Glutamatergic neuron (in vitro differentiated cells): Measurements from ENCODE around the gene SBNO1. TPM values are rescaled to one million over a fixed set of nuclear protein-coding genes. Genes with fewer than 3 reads are reported as not detected.

ENCODE experiments used
- DNase-seq: peaks from one replicate; pipeline ENCODE4 v3.0.0; 2022
- H3K27ac Mint-ChIP-seq: one replicate; pipeline ENCODE4 v1.8.0; 2020; ENCODE audit warnings: mild to moderate bottlenecking, mixed read lengths, inconsistent platforms; ENCODE audit not compliant: unreplicated experiment
- H3K27me3 Mint-ChIP-seq: one replicate; pipeline ENCODE4 v1.8.0; 2020; ENCODE audit warnings: mild to moderate bottlenecking, moderate library complexity, mixed read lengths, inconsistent platforms; ENCODE audit not compliant: unreplicated experiment
- H3K36me3 Mint-ChIP-seq: one replicate; pipeline ENCODE4 v1.8.0; 2020; ENCODE audit warnings: mild to moderate bottlenecking, mixed read lengths, inconsistent platforms; ENCODE audit not compliant: unreplicated experiment
- H3K4me1 Mint-ChIP-seq: one replicate; pipeline ENCODE4 v1.8.0; 2020; ENCODE audit warnings: mild to moderate bottlenecking, low read depth, mixed read lengths, inconsistent platforms; ENCODE audit not compliant: unreplicated experiment
- H3K4me3 Mint-ChIP-seq: one replicate; pipeline ENCODE4 v1.8.0; 2020; ENCODE audit warnings: mild to moderate bottlenecking, mixed read lengths, inconsistent platforms; ENCODE audit not compliant: unreplicated experiment
- H3K9me3 Mint-ChIP-seq: one replicate; pipeline ENCODE4 v1.8.0; 2020; ENCODE audit warnings: mild to moderate bottlenecking, moderate library complexity, mixed read lengths, inconsistent platforms; ENCODE audit not compliant: unreplicated experiment
- CTCF ChIP-seq: fragments of 200-600 bp; sonication (generic); IDR thresholded peaks from one replicate; pipeline ENCODE4 v1.5.0; 2021; ENCODE audit not compliant: partially characterized antibody, unreplicated experiment
- total RNA-seq: library from RNA; stranded (reverse); fragmentation: NEBNext Ultra II Directional; extraction: Animal tissue kit (Norgen Biotek cat#: 25700); gene quantifications from one replicate; pipeline ENCODE4 v1.2.1, GENCODE V29; 2021; ENCODE audit not compliant: unreplicated experiment

The SBNO1 gene
- total RNA-seq, 1 donor from 2014 or later: 50.9 TPM

- H3K4me3 Mint-ChIP-seq: no peak overlapping the region
- no peaks in the 10 kb centered on the region for H3K36me3 Mint-ChIP-seq
- DNase-seq: no peak
- TF ChIP-seq CTCF: no peak
- H3K27me3 Mint-ChIP-seq: no peaks in the 10 kb centered on the region
- H3K4me1 Mint-ChIP-seq: no peaks in the 10 kb centered on the region
- H3K27ac Mint-ChIP-seq: no peak overlapping the region
- no peaks in the 10 kb centered on the region for H3K9me3 Mint-ChIP-seq
Measured at GRCh38 chr12:123356159-123356670, 8.4 kb downstream of the SBNO1 start.

GRCh38 chr12:123354600-123354999, 10.0 kb downstream of the SBNO1 start:
- no peak overlapping the region for H3K27ac Mint-ChIP-seq
- no peak overlapping the region for H3K4me3 Mint-ChIP-seq
- H3K27me3 Mint-ChIP-seq: peaks cover 2% of the 10 kb centered on the region
- no peaks in the 10 kb centered on the region for H3K4me1 Mint-ChIP-seq
- H3K36me3 Mint-ChIP-seq: no peaks in the 10 kb centered on the region
- TF ChIP-seq CTCF: no peak
- DNase-seq: no peak
- H3K9me3 Mint-ChIP-seq: no peaks in the 10 kb centered on the region

GRCh38 chr12:123351349-123351748, 13.3 kb downstream of the SBNO1 start:
- peaks cover 2% of the 10 kb centered on the region for H3K27me3 Mint-ChIP-seq
- no peak for DNase-seq
- no peak overlapping the region for H3K27ac Mint-ChIP-seq

GRCh38 chr12:123346946-123347345, 17.7 kb downstream of the SBNO1 start:
- Mint-ChIP-seq H3K4me1 (no peaks in the 10 kb centered on the region), H3K9me3 (peaks cover 2% of the 10 kb centered on the region), H3K36me3 (no peaks in the 10 kb centered on the region), H3K27me3 (peaks cover 2% of the 10 kb centered on the region), H3K27ac (no peak overlapping the region), H3K4me3 (no peak overlapping the region)
- DNase-seq: no peak
- TF ChIP-seq CTCF: no peak

More at GRCh38 chr12:123351349-123351748, 13.3 kb downstream of the SBNO1 start:
- Mint-ChIP-seq H3K4me1 (no peaks in the 10 kb centered on the region), H3K36me3 (no peaks in the 10 kb centered on the region), H3K4me3 (no peak overlapping the region), H3K9me3 (no peaks in the 10 kb centered on the region)
- no peak for TF ChIP-seq CTCF

- Mint-ChIP-seq H3K4me1 (no peaks in the 10 kb centered on the region), H3K9me3 (peaks cover 2% of the 10 kb centered on the region), H3K27me3 (no peaks in the 10 kb centered on the region), H3K36me3 (no peaks in the 10 kb centered on the region), H3K27ac (peak overlapping the region; percentile 43), H3K4me3 (no peak overlapping the region)
- TF ChIP-seq CTCF: no peak
- no peak for DNase-seq
Measured at GRCh38 chr12:123344086-123344485, 20.6 kb downstream of the SBNO1 start.
